Sigmoid colon (tissue), 4 donors: Measurements from ENCODE around the gene CRACR2A.

Source experiments
- EP300 ChIP-seq, 4 donors: sonication (generic); formaldehyde crosslinking; IDR thresholded peaks; one replicate each; pipeline ENCODE4 v1.6.1; 2017; ENCODE audit warnings: antibody characterized with exemption in 4 of 4
- POLR2AphosphoS5 ChIP-seq, 4 donors: sonication (generic); formaldehyde crosslinking; IDR thresholded peaks; one replicate each; pipeline ENCODE4 v1.6.1; 2017; ENCODE audit warnings: antibody characterized with exemption in 4 of 4

- no peak for TF ChIP-seq EP300 (IDR thresholded peaks at IDR 0.05)
- no peak for TF ChIP-seq POLR2AphosphoS5 (IDR thresholded peaks at IDR 0.05)
Measured at GRCh38 chr12:3624273-3624672, 128.6 kb downstream of the CRACR2A start.
